Liver (tissue), 2 donors: ENCODE results near the gene UBE2QL1.

Experiments used
- CTCF ChIP-seq: fragments of 150-350 bp; IDR thresholded peaks from 2 replicates; pipeline ENCODE4 v1.5.1; 2017; ENCODE audit warnings: improper control_type of control experiment, low read depth, low read length; ENCODE audit not compliant: missing input control
- MAX ChIP-seq: IDR thresholded peaks from 2 replicates; pipeline ENCODE4 v1.6.1; 2016; ENCODE audit warnings: antibody characterized with exemption
- donor health status: healthy.

- TF ChIP-seq CTCF, result no peak
- TF ChIP-seq MAX, result no peak
These were observed 95.3 kb downstream of the UBE2QL1 start for GRCh38 chr5:6543830-6544560.
